AG09319 (cell line): ENCODE measurements around the gene HNRNPA3.
"Not testable (repeated sequence)": the region's sequence is repeated elsewhere in the genome, so short reads cannot be mapped to it uniquely, and the experiment has no call there.

Source experiments
- DNase-seq: peaks from one replicate; pipeline ENCODE4 v3.0.0-alpha.2; 2010; ENCODE audit warnings: low read depth; ENCODE audit errors: extremely low read depth
- CTCF ChIP-seq: IDR thresholded peaks from 2 replicates; pipeline ENCODE4 v1.5.1; 2011; ENCODE audit warnings: low read depth, mild to moderate bottlenecking, inconsistent platforms, low read length, moderate library complexity

The HNRNPA3 gene

GRCh38 chr2:177246000-177246399 lies 33.4 kb downstream of the HNRNPA3 start:
- no peak for DNase-seq
- no peak for TF ChIP-seq CTCF

GRCh38 chr2:177246523-177247030 lies 34.0 kb downstream of the HNRNPA3 start:
- not testable (repeated sequence) for DNase-seq

- no peak for TF ChIP-seq CTCF
- DNase-seq: no peak
Measured at GRCh38 chr2:177247693-177248262, 35.2 kb downstream of the HNRNPA3 start.

GRCh38 chr2:177249038-177249437 lies 36.4 kb downstream of the HNRNPA3 start:
- TF ChIP-seq CTCF: no peak
- DNase-seq: no peak

GRCh38 chr2:177250461-177250860 lies 37.9 kb downstream of the HNRNPA3 start:
- DNase-seq: no peak
- TF ChIP-seq CTCF: no peak

- no peak for TF ChIP-seq CTCF
Measured at GRCh38 chr2:177251165-177251542, 38.6 kb downstream of the HNRNPA3 start.

GRCh38 chr2:177252808-177253531 lies 40.4 kb downstream of the HNRNPA3 start:
- TF ChIP-seq CTCF: no peak
- DNase-seq: no peak

More at GRCh38 chr2:177251165-177251542, 38.6 kb downstream of the HNRNPA3 start:
- no peak for DNase-seq
